Caco-2 (cell line): ENCODE data around the gene PIAS2. TPM values are rescaled to one million over a fixed set of nuclear protein-coding genes. Genes with fewer than 3 reads are reported as not detected.

ENCODE experiments used
- BruUV-seq: library from RNA; stranded (reverse); fragments of 400-500 nt; replicated peaks from 2 replicates; lab custom pipeline; 2021; lab: Mats Ljungman, UMichigan
- CTCF ChIA-PET: fragments of 300-600 bp; sonication (Branson Sonifier 250); formaldehyde crosslinking; loops from one replicate; lab custom pipeline; 2022; ENCODE audit warnings: antibody characterized with exemption; lab: Charles Lee
- POLR2A ChIA-PET: fragments of 300-600 bp; sonication (Branson Sonifier 250); formaldehyde crosslinking; loops from one replicate; lab custom pipeline; 2022; ENCODE audit warnings: antibody characterized with exemption; lab: Charles Lee
- DNase-seq, 2 experiments: peaks; one replicate each; pipeline versions ENCODE4 v3.0.0 to v3.0.0-alpha.2; 2020 to 2022
- H3K27me3 ChIP-seq: replicated peaks from 2 replicates; pipeline ENCODE4 v1.6.0; 2011; ENCODE audit warnings: low read length; ENCODE audit not compliant: control insufficient read depth, insufficient read depth
- H3K36me3 ChIP-seq: 2 replicates; pipeline ENCODE4 v1.5.1; 2011; ENCODE audit warnings: low read length; ENCODE audit not compliant: control insufficient read depth, insufficient read depth
- H3K4me1 ChIP-seq: fragments of 250-450 bp; sonication (Bioruptor Pico); 2 replicates; pipeline ENCODE4 v1.5.1; 2020; ENCODE audit warnings: mild to moderate bottlenecking
- H3K4me3 ChIP-seq: 2 replicates; pipeline ENCODE4 v1.5.1; 2011; ENCODE audit warnings: low read depth, mild to moderate bottlenecking, control low read depth, low read length
- H3K9me3 ChIP-seq: fragments of 250-450 bp; sonication (Bioruptor Pico); 2 replicates; pipeline ENCODE4 v1.5.1; 2020; ENCODE audit warnings: mild to moderate bottlenecking, moderate library complexity
- H3K27ac Mint-ChIP-seq: one replicate; pipeline ENCODE4 v1.8.0; 2022; ENCODE audit warnings: mixed read lengths; ENCODE audit not compliant: unreplicated experiment
- H3K27me3 Mint-ChIP-seq: one replicate; pipeline ENCODE4 v1.8.0; 2022; ENCODE audit warnings: mixed read lengths; ENCODE audit not compliant: insufficient read depth, unreplicated experiment
- H3K36me3 Mint-ChIP-seq: one replicate; pipeline ENCODE4 v1.8.0; 2022; ENCODE audit warnings: mild to moderate bottlenecking, mixed read lengths; ENCODE audit not compliant: insufficient read depth, unreplicated experiment
- H3K4me1 Mint-ChIP-seq: one replicate; pipeline ENCODE4 v1.8.0; 2022; ENCODE audit warnings: low read depth, mixed read lengths; ENCODE audit not compliant: unreplicated experiment
- H3K4me3 Mint-ChIP-seq: one replicate; pipeline ENCODE4 v1.8.0; 2022; ENCODE audit warnings: mild to moderate bottlenecking, moderate library complexity, mixed read lengths; ENCODE audit not compliant: unreplicated experiment
- H3K9me3 Mint-ChIP-seq: one replicate; pipeline ENCODE4 v1.8.0; 2022; ENCODE audit warnings: mixed read lengths; ENCODE audit not compliant: unreplicated experiment
- CTCF ChIP-seq, 2 experiments: fragments of 200-600 bp in 1 of 2; IDR thresholded peaks; 1 replicate in 1 of 2; 2 replicates in 1 of 2; pipeline versions ENCODE4 v1.5.1 to v1.8.0; 2011 to 2022; ENCODE audit warnings: antibody characterized with exemption in 1 of 2, control low read depth in 1 of 2, inconsistent platforms in 1 of 2, low read depth in 1 of 2, low read length in 1 of 2, mild to moderate bottlenecking in 1 of 2, moderate library complexity in 1 of 2; ENCODE audit not compliant: insufficient read depth in 1 of 2, severe bottlenecking in 1 of 2, unreplicated experiment in 1 of 2
- intact Hi-C: fragments of 100-400 bp; cut with micrococcal nuclease; formaldehyde crosslinking; loops from one replicate; pipeline ENCODE4 v1.10.0; 2022; ENCODE audit not compliant: unreplicated experiment
- total RNA-seq: library from RNA; stranded (reverse); gene quantifications from 2 replicates; pipeline ENCODE4 v1.2.3, GENCODE V29; 2022

PIAS2 gene
- total RNA-seq, 1 experiment from 2014 or later, result 16.2 TPM

GRCh38 chr18:46939337-46939963 lies 22.1 kb upstream of the PIAS2 start:
- Mint-ChIP-seq H3K36me3 (no peaks in the 10 kb centered on the region), H3K4me3 (no peak overlapping the region), H3K4me1 (no peaks in the 10 kb centered on the region), H3K27ac (no peak overlapping the region), H3K27me3 (no peaks in the 10 kb centered on the region), H3K9me3 (no peaks in the 10 kb centered on the region)
- no peak for TF ChIP-seq CTCF (IDR thresholded peaks at IDR 0.05; ENCODE audit: insufficient read depth in 1 of 2, low read depth in 1 of 2, low read length in 1 of 2, severe bottlenecking in 1 of 2, unreplicated experiment in 1 of 2)
- DNase-seq, result peak in 1 of 2 experiments; percentile 7
- no peaks in the 10 kb centered on the region for H3K27me3 ChIP-seq
- H3K4me3 ChIP-seq, result no peak overlapping the region
- no peaks in the 10 kb centered on the region for H3K4me1 ChIP-seq
- CTCF ChIA-PET, result no interaction called here
- intact Hi-C loops, result no loop called here
- no TSS peak for BruUV-seq
- POLR2A ChIA-PET, result no interaction called here
- no peaks in the 10 kb centered on the region for H3K9me3 ChIP-seq
- no peaks in the 10 kb centered on the region for H3K36me3 ChIP-seq

GRCh38 chr18:46920653-46921052 lies 3.3 kb upstream of the PIAS2 start:
- no peaks in the 10 kb centered on the region for H3K27me3 Mint-ChIP-seq
- no peaks in the 10 kb centered on the region for H3K4me1 Mint-ChIP-seq
- Histone ChIP-seq H3K4me1 (no peaks in the 10 kb centered on the region), H3K9me3 (no peaks in the 10 kb centered on the region), H3K27me3 (no peaks in the 10 kb centered on the region), H3K4me3 (no peak overlapping the region), H3K36me3 (no peaks in the 10 kb centered on the region)
- H3K27ac Mint-ChIP-seq, result no peak overlapping the region
- TF ChIP-seq CTCF (IDR thresholded peaks at IDR 0.05; ENCODE audit: insufficient read depth in 1 of 2, low read depth in 1 of 2, low read length in 1 of 2, severe bottlenecking in 1 of 2, unreplicated experiment in 1 of 2), result no peak
- DNase-seq, result no peak
- intact Hi-C loops, result no loop called here
- ChIA-PET CTCF (no interaction called here), POLR2A (no interaction called here)
- no peak overlapping the region for H3K4me3 Mint-ChIP-seq
- H3K36me3 Mint-ChIP-seq, result no peaks in the 10 kb centered on the region
- no TSS peak for BruUV-seq
- no peaks in the 10 kb centered on the region for H3K9me3 Mint-ChIP-seq

DNA sequence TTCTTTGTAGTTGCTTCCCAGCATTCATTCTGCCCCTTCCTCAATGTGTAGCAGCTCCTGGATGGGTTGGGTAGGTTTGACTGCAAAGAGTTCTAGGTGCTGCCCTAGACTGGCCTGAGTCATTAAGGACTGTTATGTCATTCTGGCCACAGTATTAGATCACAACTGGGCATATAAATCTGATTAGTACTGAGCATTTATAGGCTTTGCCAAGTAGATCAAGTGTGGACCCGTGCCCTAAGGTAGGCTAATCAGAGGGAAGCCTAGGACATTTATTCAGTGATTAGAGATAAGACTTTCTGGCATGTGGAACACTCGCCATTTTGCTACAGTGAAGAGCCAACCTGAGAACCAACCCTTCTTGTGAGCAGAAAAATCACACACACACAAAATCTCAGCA lies 2.8 kb upstream of the PIAS2 start:
- Histone ChIP-seq H3K27me3 (no peaks in the 10 kb centered on the region), H3K4me3 (no peak overlapping the region), H3K36me3 (no peaks in the 10 kb centered on the region), H3K9me3 (no peaks in the 10 kb centered on the region), H3K4me1 (no peaks in the 10 kb centered on the region)
- Mint-ChIP-seq H3K36me3 (no peaks in the 10 kb centered on the region), H3K4me1 (no peaks in the 10 kb centered on the region), H3K27ac (no peak overlapping the region), H3K9me3 (no peaks in the 10 kb centered on the region), H3K4me3 (no peak overlapping the region), H3K27me3 (no peaks in the 10 kb centered on the region)
- DNase-seq, result no peak
- no TSS peak for BruUV-seq
- POLR2A ChIA-PET, result no interaction called here
- CTCF ChIA-PET, result no interaction called here
- TF ChIP-seq CTCF (IDR thresholded peaks at IDR 0.05; ENCODE audit: insufficient read depth in 1 of 2, low read depth in 1 of 2, low read length in 1 of 2, severe bottlenecking in 1 of 2, unreplicated experiment in 1 of 2), result no peak
- intact Hi-C loops, result no loop called here
